ENCODE data around the gene APBA1.

DNA sequence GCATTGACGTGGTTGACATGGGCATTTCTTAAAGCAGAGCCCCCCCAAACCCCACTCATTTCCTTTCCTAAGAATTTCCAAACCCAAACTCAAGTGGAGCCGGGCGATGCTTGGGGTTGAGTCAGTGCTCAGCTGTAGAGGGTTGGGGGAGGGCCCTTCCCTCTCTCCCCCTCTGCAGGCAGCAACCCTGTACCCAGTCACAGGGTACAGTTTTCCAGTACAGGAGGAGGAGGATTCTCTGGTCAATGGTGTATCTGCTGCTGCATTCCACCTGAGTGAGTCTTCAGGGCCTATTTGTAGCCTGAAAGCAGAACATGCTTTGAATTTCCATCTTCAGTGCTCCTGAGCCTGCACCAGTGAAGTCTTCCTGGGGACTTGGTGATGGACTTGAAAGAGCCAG lies 291.4 kb downstream of the APBA1 start:
- TF ChIP-seq, protein P1, sequence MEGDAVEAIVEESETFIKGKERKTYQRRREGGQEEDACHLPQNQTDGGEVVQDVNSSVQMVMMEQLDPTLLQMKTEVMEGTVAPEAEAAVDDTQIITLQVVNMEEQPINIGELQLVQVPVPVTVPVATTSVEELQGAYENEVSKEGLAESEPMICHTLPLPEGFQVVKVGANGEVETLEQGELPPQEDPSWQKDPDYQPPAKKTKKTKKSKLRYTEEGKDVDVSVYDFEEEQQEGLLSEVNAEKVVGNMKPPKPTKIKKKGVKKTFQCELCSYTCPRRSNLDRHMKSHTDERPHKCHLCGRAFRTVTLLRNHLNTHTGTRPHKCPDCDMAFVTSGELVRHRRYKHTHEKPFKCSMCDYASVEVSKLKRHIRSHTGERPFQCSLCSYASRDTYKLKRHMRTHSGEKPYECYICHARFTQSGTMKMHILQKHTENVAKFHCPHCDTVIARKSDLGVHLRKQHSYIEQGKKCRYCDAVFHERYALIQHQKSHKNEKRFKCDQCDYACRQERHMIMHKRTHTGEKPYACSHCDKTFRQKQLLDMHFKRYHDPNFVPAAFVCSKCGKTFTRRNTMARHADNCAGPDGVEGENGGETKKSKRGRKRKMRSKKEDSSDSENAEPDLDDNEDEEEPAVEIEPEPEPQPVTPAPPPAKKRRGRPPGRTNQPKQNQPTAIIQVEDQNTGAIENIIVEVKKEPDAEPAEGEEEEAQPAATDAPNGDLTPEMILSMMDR (IDR thresholded peaks at IDR 0.05; ENCODE audit: low read depth, low read length, poor library complexity, severe bottlenecking), result no peak
- no peak for TF ChIP-seq EZH2phosphoT487 (IDR thresholded peaks at IDR 0.05; ENCODE audit: borderline replicate concordance, low read length)
